OCI-LY1 (cell line): ENCODE data around the gene TRPC4AP.

Source experiments
- H2AFZ ChIP-seq: fragments of 200-600 bp; sonication (generic), shearing (Covaris generic); 2 replicates; pipeline ENCODE4 v1.6.0; 2014; ENCODE audit warnings: antibody characterized with exemption, mild to moderate bottlenecking, low read length
- H3F3A ChIP-seq: fragments of 200-600 bp; sonication (generic), shearing (Covaris generic); 2 replicates; pipeline ENCODE4 v1.6.0; 2014; ENCODE audit warnings: mild to moderate bottlenecking, antibody characterized with exemption, low read length, moderate library complexity; ENCODE audit not compliant: insufficient read depth
- H3K27ac ChIP-seq: fragments of 200-600 bp; sonication (generic); 2 replicates; pipeline ENCODE4 v1.5.1; 2014; ENCODE audit warnings: low read length, mixed run types, mild to moderate bottlenecking, low read depth; ENCODE audit not compliant: poor library complexity, severe bottlenecking
- H3K27me3 ChIP-seq: fragments of 200-600 bp; sonication (generic); 2 replicates; pipeline ENCODE4 v1.6.0; 2014; ENCODE audit warnings: antibody characterized with exemption, mild to moderate bottlenecking, low read length, moderate library complexity; ENCODE audit not compliant: insufficient read depth
- H3K36me3 ChIP-seq: fragments of 200-600 bp; sonication (generic); 2 replicates; pipeline ENCODE4 v1.6.1; 2014; ENCODE audit warnings: mild to moderate bottlenecking, antibody characterized with exemption, low read length, moderate library complexity, mixed read lengths; ENCODE audit not compliant: insufficient read depth
- H3K4me1 ChIP-seq: fragments of 200-600 bp; sonication (generic); 2 replicates; pipeline ENCODE4 v1.5.1; 2014; ENCODE audit warnings: mild to moderate bottlenecking, low read length, moderate library complexity; ENCODE audit not compliant: insufficient read depth, severe bottlenecking
- H3K4me2 ChIP-seq: fragments of 200-600 bp; sonication (generic), shearing (Covaris generic); 2 replicates; pipeline ENCODE4 v1.6.1; 2014; ENCODE audit warnings: low read length
- H3K4me3 ChIP-seq: fragments of 200-600 bp; sonication (generic); 2 replicates; pipeline ENCODE4 v1.5.1; 2014; ENCODE audit warnings: low read length, low read depth, mild to moderate bottlenecking, mixed read lengths; ENCODE audit not compliant: poor library complexity, severe bottlenecking
- H3K79me2 ChIP-seq: fragments of 200-600 bp; shearing (Covaris generic); 2 replicates; pipeline ENCODE4 v1.6.1; 2016; ENCODE audit warnings: mixed run types, low read length, mixed read lengths; ENCODE audit not compliant: insufficient read depth
- H3K9ac ChIP-seq: fragments of 200-600 bp; sonication (generic), shearing (Covaris generic); 2 replicates; pipeline ENCODE4 v1.6.1; 2014; ENCODE audit warnings: mild to moderate bottlenecking, low read length, mixed read lengths
- H3K9me2 ChIP-seq: fragments of 200-600 bp; sonication (generic), shearing (Covaris generic); 2 replicates; pipeline ENCODE4 v1.6.1; 2014; ENCODE audit warnings: low read depth, mild to moderate bottlenecking, low read length, mixed read lengths
- H3K9me3 ChIP-seq: fragments of 200-600 bp; shearing (Covaris generic); 2 replicates; pipeline ENCODE4 v1.6.1; 2014; ENCODE audit warnings: low read length, mixed read lengths
- H4K20me1 ChIP-seq: fragments of 200-600 bp; sonication (generic), shearing (Covaris generic); 2 replicates; pipeline ENCODE4 v1.6.0; 2016; ENCODE audit warnings: mild to moderate bottlenecking, low read length; ENCODE audit not compliant: insufficient read depth
- CTCF ChIP-seq: fragments of 200-600 bp; sonication (generic), shearing (Covaris generic); IDR thresholded peaks from 2 replicates; pipeline ENCODE4 v1.5.1; 2017; ENCODE audit warnings: mild to moderate bottlenecking, antibody characterized with exemption, low read length, moderate library complexity, mixed read lengths
- EZH2 ChIP-seq: fragments of 200-600 bp; sonication (generic), shearing (Covaris generic); IDR thresholded peaks from 2 replicates; pipeline ENCODE4 v1.8.0; 2017; ENCODE audit warnings: borderline replicate concordance, mixed run types, mild to moderate bottlenecking, antibody characterized with exemption, low read length, moderate library complexity, mixed read lengths

TRPC4AP gene

GRCh38 chr20:35000311-35000921, 92.2 kb downstream of the TRPC4AP start:
- H3K4me1 ChIP-seq, result peaks cover 3% of the 10 kb centered on the region
- no peak overlapping the region for H3K4me2 ChIP-seq
- H3K27me3 ChIP-seq, result no peaks in the 10 kb centered on the region
- H3K79me2 ChIP-seq, result no peaks in the 10 kb centered on the region
- no peak overlapping the region for H3K27ac ChIP-seq
- no peaks in the 10 kb centered on the region for H4K20me1 ChIP-seq
- no peak overlapping the region for H3K4me3 ChIP-seq
- no peaks in the 10 kb centered on the region for H3F3A ChIP-seq
- no peak overlapping the region for H3K9ac ChIP-seq
- H3K36me3 ChIP-seq, result peaks cover 48% of the 10 kb centered on the region
- no peak overlapping the region for H2AFZ ChIP-seq
- no peaks in the 10 kb centered on the region for H3K9me2 ChIP-seq
- H3K9me3 ChIP-seq, result no peaks in the 10 kb centered on the region
- TF ChIP-seq EZH2 (no peak), CTCF (no peak)

- Histone ChIP-seq H3K36me3 (peaks cover 47% of the 10 kb centered on the region), H3K9me2 (no peaks in the 10 kb centered on the region), H3K79me2 (no peaks in the 10 kb centered on the region), H4K20me1 (no peaks in the 10 kb centered on the region), H3K9me3 (no peaks in the 10 kb centered on the region), H3K4me2 (no peak overlapping the region), H3K9ac (no peak overlapping the region), H3K4me3 (no peak overlapping the region), H3K27me3 (no peaks in the 10 kb centered on the region), H3F3A (no peaks in the 10 kb centered on the region), H3K4me1 (peaks cover 3% of the 10 kb centered on the region), H3K27ac (no peak overlapping the region), H2AFZ (no peak overlapping the region)
- TF ChIP-seq EZH2, result no peak
- TF ChIP-seq CTCF, result no peak
Observed at GRCh38 chr20:34999782-35000181, 92.8 kb downstream of the TRPC4AP start.

- no peak overlapping the region for H3K9ac ChIP-seq
- no peak overlapping the region for H2AFZ ChIP-seq
- H3K4me1 ChIP-seq, result peaks cover 3% of the 10 kb centered on the region
- H3F3A ChIP-seq, result no peaks in the 10 kb centered on the region
- no peak for TF ChIP-seq CTCF
- TF ChIP-seq EZH2, result no peak
- H3K36me3 ChIP-seq, result peaks cover 45% of the 10 kb centered on the region
- H3K9me3 ChIP-seq, result no peaks in the 10 kb centered on the region
- H3K4me3 ChIP-seq, result no peak overlapping the region
- no peaks in the 10 kb centered on the region for H3K27me3 ChIP-seq
- no peak overlapping the region for H3K27ac ChIP-seq
- no peak overlapping the region for H3K4me2 ChIP-seq
- H3K9me2 ChIP-seq, result no peaks in the 10 kb centered on the region
- no peaks in the 10 kb centered on the region for H4K20me1 ChIP-seq
- H3K79me2 ChIP-seq, result no peaks in the 10 kb centered on the region
Observed at GRCh38 chr20:34999021-34999451, 93.6 kb downstream of the TRPC4AP start.
